Measurements from ENCODE around the gene MSH2. TPM values are rescaled to one million over a fixed set of nuclear protein-coding genes. Genes with fewer than 3 reads are reported as not detected.

MSH2 gene
- total RNA-seq, 2 experiments from 2014 or later = 56.9 to 59.2 TPM

- Mint-ChIP-seq H3K27me3 (peaks cover 3% of the 10 kb centered on the region), H3K4me1 (ENCODE audit: low read depth) (no peaks in the 10 kb centered on the region), H3K36me3 (ENCODE audit: low read depth) (no peaks in the 10 kb centered on the region), H3K9me3 (no peaks in the 10 kb centered on the region), H3K27ac (no peak overlapping the region), H3K4me3 (no peak overlapping the region)
- ATAC-seq = no peak
- ChIA-PET CTCF (no interaction called here), POLR2A (no interaction called here)
- intact Hi-C loops (cut with micrococcal nuclease) = no loop called here
- TF ChIP-seq CTCF (IDR thresholded peaks at IDR 0.05) = no peak
- no peak for DNase-seq
Measured at GRCh38 chr2:47389692-47390091, 13.3 kb upstream of the MSH2 start.

- Mint-ChIP-seq H3K27me3 (no peaks in the 10 kb centered on the region), H3K4me1 (ENCODE audit: low read depth) (peaks cover 23% of the 10 kb centered on the region), H3K9me3 (peaks cover 5% of the 10 kb centered on the region), H3K27ac (peak overlapping the region; percentile 98), H3K36me3 (ENCODE audit: low read depth) (peaks cover 25% of the 10 kb centered on the region), H3K4me3 (peak overlapping the region; percentile 97)
- intact Hi-C loops (cut with micrococcal nuclease) = no loop called here
- ATAC-seq = no peak
- no peak for TF ChIP-seq CTCF (IDR thresholded peaks at IDR 0.05)
- ChIA-PET POLR2A (interaction anchor here (0.8 to 1.2 kb wide), 4 partner anchors 13 to 419 kb away, joined by 3 to 6 read pairs (median 4); partner anchors contain the start of gene MSH6), CTCF (interaction anchor here (1.0 to 1.2 kb wide), 6 partner anchors 14 to 366 kb away, joined by 3 to 5 read pairs (median 4); no protein-coding TSS in a partner anchor)
- DNase-seq = no peak
Measured at GRCh38 chr2:47401789-47402554, 984 bp upstream of the MSH2 start.

GRCh38 chr2:47402555-47402804, 476 bp upstream of the MSH2 start:
- peaks cover 26% of the 10 kb centered on the region for H3K4me1 Mint-ChIP-seq (ENCODE audit: low read depth)
- peaks cover 28% of the 10 kb centered on the region for H3K36me3 Mint-ChIP-seq (ENCODE audit: low read depth)
- TF ChIP-seq CTCF (IDR thresholded peaks at IDR 0.05) = no peak
- no peak for DNase-seq
- no peaks in the 10 kb centered on the region for H3K27me3 Mint-ChIP-seq
- H3K4me3 Mint-ChIP-seq = peak overlapping the region; percentile 97
- H3K27ac Mint-ChIP-seq = peak overlapping the region; percentile 98
- peak; percentile 7 for ATAC-seq
- H3K9me3 Mint-ChIP-seq = peaks cover 5% of the 10 kb centered on the region
- intact Hi-C loops (cut with micrococcal nuclease) = no loop called here
- ChIA-PET POLR2A (interaction anchor here (0.8 to 1.2 kb wide), 4 partner anchors 13 to 419 kb away, joined by 3 to 6 read pairs (median 4); partner anchors contain the start of gene MSH6), CTCF (interaction anchor here (1.0 to 1.2 kb wide), 5 partner anchors 14 to 365 kb away, joined by 3 to 5 read pairs (median 4); no protein-coding TSS in a partner anchor)

GRCh38 chr2:47403609-47404193, 745 bp downstream of the MSH2 start:
- no peak for ATAC-seq
- no peak for TF ChIP-seq CTCF (IDR thresholded peaks at IDR 0.05)
- Mint-ChIP-seq H3K4me1 (ENCODE audit: low read depth) (peaks cover 35% of the 10 kb centered on the region), H3K27ac (peak overlapping the region; percentile 98), H3K4me3 (peak overlapping the region; percentile 97), H3K36me3 (ENCODE audit: low read depth) (peaks cover 37% of the 10 kb centered on the region), H3K27me3 (no peaks in the 10 kb centered on the region), H3K9me3 (peaks cover 5% of the 10 kb centered on the region)
- POLR2A ChIA-PET = interaction anchor here (0.6 kb wide), 1 partner anchor 425 kb away, joined by 3 read pairs; no protein-coding TSS in a partner anchor
- CTCF ChIA-PET = interaction anchor here (0.8 kb wide), 1 partner anchor 15 kb away, joined by 3 read pairs; no protein-coding TSS in a partner anchor
- intact Hi-C loops (cut with micrococcal nuclease) = no loop called here
- no peak for DNase-seq

GRCh38 chr2:47404356-47404755, 1.4 kb downstream of the MSH2 start:
- no peaks in the 10 kb centered on the region for H3K27me3 Mint-ChIP-seq
- DNase-seq (no peak), ATAC-seq (no peak)
- peak overlapping the region; percentile 97 for H3K4me3 Mint-ChIP-seq
- H3K9me3 Mint-ChIP-seq = peaks cover 5% of the 10 kb centered on the region
- CTCF ChIA-PET = interaction anchor here (0.8 kb wide), 1 partner anchor 16 kb away, joined by 3 read pairs; no protein-coding TSS in a partner anchor
- peaks cover 35% of the 10 kb centered on the region for H3K4me1 Mint-ChIP-seq (ENCODE audit: low read depth)
- no peak for TF ChIP-seq CTCF (IDR thresholded peaks at IDR 0.05)
- intact Hi-C loops (cut with micrococcal nuclease) = no loop called here
- peak overlapping the region; percentile 98 for H3K27ac Mint-ChIP-seq
- H3K36me3 Mint-ChIP-seq (ENCODE audit: low read depth) = peaks cover 37% of the 10 kb centered on the region
- POLR2A ChIA-PET = interaction anchor here (0.6 kb wide), 1 partner anchor 426 kb away, joined by 3 read pairs; no protein-coding TSS in a partner anchor
